Ascending aorta (tissue), 2 donors: Measurements from ENCODE around the gene COX7A1. TPM values are rescaled to one million over a fixed set of nuclear protein-coding genes. Genes with fewer than 3 reads are reported as not detected.

Source experiments
- DNase-seq, 2 donors: peaks; one replicate each; pipeline ENCODE4 v3.0.0-alpha.2; 2019; ENCODE audit warnings: low spot score in 2 of 2
- H3K27ac ChIP-seq, 2 donors: fragments of 200-600 bp; sonication (generic); one replicate each; pipeline ENCODE4 v1.5.1; 2016 to 2017; ENCODE audit warnings: mild to moderate bottlenecking in 1 of 2
- H3K27me3 ChIP-seq: fragments of 200-600 bp; sonication (generic); one replicate; pipeline ENCODE4 v1.5.1; 2017
- H3K36me3 ChIP-seq, 2 donors: fragments of 200-600 bp; sonication (generic); one replicate each; pipeline ENCODE4 v1.5.1; 2016
- H3K4me1 ChIP-seq, 2 donors: fragments of 200-600 bp; sonication (generic); one replicate each; pipeline ENCODE4 v1.5.1; 2016 to 2017; ENCODE audit warnings: mild to moderate bottlenecking in 1 of 2
- H3K4me3 ChIP-seq, 2 donors: fragments of 200-600 bp; sonication (generic); one replicate each; pipeline ENCODE4 v1.5.1; 2016 to 2017; ENCODE audit warnings: mild to moderate bottlenecking in 1 of 2
- H3K9me3 ChIP-seq, 2 donors: fragments of 200-600 bp; sonication (generic); one replicate each; pipeline ENCODE4 v1.5.1; 2016
- intact Hi-C: fragments of 100-400 bp; cut with DNase I; formaldehyde crosslinking; loops from one replicate; pipeline ENCODE4 v1.15.1; 2023
- total RNA-seq: library from RNA; depleted of rRNA; stranded (reverse); fragments of >200 nt; gene quantifications from one replicate; pipeline ENCODE4 v1.1.0, GENCODE V29; 2016
- TF ChIP-seq, protein P1 (sequence below), 3 experiments: fragments of 200-600 bp in 2 of 3; fragments of 450-650 bp in 1 of 3; sonication (generic) in 2 of 3; IDR thresholded peaks; one replicate each; pipeline ENCODE4 v1.5.1; 2016 to 2019; ENCODE audit warnings: antibody characterized with exemption in 3 of 3, mild to moderate bottlenecking in 1 of 3, moderate library complexity in 1 of 3

The COX7A1 gene
- total RNA-seq, 1 donor from 2014 or later, result 51.2 TPM

DNA sequence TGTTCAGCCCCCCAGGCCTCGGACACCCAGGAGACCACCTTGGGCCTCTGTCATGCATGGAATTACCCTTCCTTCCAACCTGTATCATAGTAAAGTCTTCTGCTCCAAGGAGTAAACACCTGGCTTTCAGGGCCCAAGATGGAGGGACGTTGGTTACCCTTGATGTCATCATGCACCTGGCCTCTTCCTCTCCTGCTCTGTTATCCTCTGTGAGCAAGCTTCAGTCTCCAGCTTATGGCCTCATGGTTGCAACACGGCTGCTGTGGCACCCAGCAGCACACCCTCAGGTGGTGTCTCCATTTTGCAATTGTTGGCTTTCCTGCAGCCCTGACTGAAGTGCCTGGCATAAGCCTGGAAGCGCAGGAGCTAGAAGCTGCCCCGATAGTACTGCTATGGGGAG, 45.3 kb downstream of the COX7A1 start:
- intact Hi-C loops, result no loop called here
- no peaks in the 10 kb centered on the region for H3K9me3 ChIP-seq
- H3K4me3 ChIP-seq, result no peak overlapping the region
- H3K4me1 ChIP-seq, result no peaks in the 10 kb centered on the region
- H3K27me3 ChIP-seq, result no peaks in the 10 kb centered on the region
- TF ChIP-seq, protein P1, sequence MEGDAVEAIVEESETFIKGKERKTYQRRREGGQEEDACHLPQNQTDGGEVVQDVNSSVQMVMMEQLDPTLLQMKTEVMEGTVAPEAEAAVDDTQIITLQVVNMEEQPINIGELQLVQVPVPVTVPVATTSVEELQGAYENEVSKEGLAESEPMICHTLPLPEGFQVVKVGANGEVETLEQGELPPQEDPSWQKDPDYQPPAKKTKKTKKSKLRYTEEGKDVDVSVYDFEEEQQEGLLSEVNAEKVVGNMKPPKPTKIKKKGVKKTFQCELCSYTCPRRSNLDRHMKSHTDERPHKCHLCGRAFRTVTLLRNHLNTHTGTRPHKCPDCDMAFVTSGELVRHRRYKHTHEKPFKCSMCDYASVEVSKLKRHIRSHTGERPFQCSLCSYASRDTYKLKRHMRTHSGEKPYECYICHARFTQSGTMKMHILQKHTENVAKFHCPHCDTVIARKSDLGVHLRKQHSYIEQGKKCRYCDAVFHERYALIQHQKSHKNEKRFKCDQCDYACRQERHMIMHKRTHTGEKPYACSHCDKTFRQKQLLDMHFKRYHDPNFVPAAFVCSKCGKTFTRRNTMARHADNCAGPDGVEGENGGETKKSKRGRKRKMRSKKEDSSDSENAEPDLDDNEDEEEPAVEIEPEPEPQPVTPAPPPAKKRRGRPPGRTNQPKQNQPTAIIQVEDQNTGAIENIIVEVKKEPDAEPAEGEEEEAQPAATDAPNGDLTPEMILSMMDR (IDR thresholded peaks at IDR 0.05), result no peak
- no peak for DNase-seq
- no peak overlapping the region for H3K27ac ChIP-seq
- peaks cover 0 to 3% of the 10 kb centered on the region in 2 donors for H3K36me3 ChIP-seq

DNA sequence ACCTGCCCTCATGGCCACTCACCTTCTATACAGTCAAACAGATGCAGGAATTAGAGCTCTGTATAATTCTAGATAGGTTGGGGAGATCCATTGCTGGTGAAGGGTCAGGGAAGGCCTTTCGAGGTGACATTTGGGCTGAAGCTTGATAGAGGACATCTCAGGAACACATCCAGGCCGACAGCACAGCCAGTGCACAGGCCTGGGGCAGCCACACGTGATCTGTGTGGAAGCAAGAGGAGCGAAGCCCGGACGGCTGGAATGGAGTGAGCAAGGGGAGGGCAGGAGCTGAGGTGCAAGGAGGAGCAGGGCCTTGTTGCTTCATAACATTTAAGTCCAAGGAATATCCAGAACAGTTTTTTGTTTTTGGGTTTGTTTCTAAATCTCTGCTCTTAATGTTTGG, 45.8 kb downstream of the COX7A1 start:
- peaks cover 0 to 2% of the 10 kb centered on the region in 2 donors for H3K36me3 ChIP-seq
- no peak for DNase-seq
- intact Hi-C loops, result no loop called here

DNA sequence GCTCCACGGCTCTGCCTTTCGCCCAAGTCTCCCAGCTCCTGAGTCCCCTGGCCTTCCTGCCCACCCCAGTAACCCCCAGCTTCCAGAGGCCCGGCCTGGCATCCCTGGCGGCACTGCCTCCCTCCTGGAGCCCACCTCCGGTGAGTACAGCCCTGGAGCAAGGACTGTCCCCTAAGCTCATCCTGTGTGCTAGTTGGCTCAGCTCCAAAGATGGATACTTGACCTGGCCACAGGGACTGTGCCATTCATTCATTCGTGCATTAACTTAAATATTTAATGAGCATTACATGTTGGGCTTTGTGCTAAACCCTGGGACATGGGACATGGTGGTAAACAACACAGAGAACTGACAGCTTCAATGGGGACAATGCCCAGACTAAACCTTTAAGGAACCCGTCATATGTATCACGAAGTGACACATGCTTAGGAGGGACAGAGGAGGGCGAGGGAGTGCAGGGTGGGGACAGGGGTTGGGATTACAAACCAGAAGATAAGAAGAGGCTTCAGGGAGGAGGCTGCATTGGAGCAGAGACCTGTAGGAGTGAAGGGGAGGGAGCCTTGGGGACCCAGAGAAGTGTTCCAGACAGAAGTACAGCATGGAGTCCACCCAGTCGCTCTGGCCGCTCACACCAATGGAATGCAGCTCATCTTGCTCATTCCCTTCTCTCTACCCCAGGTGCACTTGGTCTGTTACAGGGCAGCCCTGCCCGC, 48.2 kb downstream of the COX7A1 start:
- Histone ChIP-seq H3K27ac (no peak overlapping the region), H3K4me3 (no peak overlapping the region), H3K27me3 (no peaks in the 10 kb centered on the region), H3K36me3 (no peaks in the 10 kb centered on the region), H3K4me1 (no peaks in the 10 kb centered on the region), H3K9me3 (no peaks in the 10 kb centered on the region)
- DNase-seq, result no peak
- TF ChIP-seq, protein P1 (IDR thresholded peaks at IDR 0.05), result no peak
- intact Hi-C loops, result no loop called here

More for the DNA sequence above, 45.8 kb downstream of the COX7A1 start:
- H3K4me3 ChIP-seq, result no peak overlapping the region
- H3K4me1 ChIP-seq, result no peaks in the 10 kb centered on the region
- H3K27me3 ChIP-seq, result no peaks in the 10 kb centered on the region
- TF ChIP-seq, protein P1 (IDR thresholded peaks at IDR 0.05), result no peak
- H3K9me3 ChIP-seq, result no peaks in the 10 kb centered on the region
- no peak overlapping the region for H3K27ac ChIP-seq

GRCh38 chr19:36103040-36103626, 49.1 kb downstream of the COX7A1 start:
- Histone ChIP-seq H3K4me1 (no peaks in the 10 kb centered on the region), H3K4me3 (no peak overlapping the region), H3K27ac (no peak overlapping the region), H3K27me3 (no peaks in the 10 kb centered on the region), H3K9me3 (no peaks in the 10 kb centered on the region), H3K36me3 (no peaks in the 10 kb centered on the region)
- intact Hi-C loops, result no loop called here
- TF ChIP-seq, protein P1 (IDR thresholded peaks at IDR 0.05), result no peak
- DNase-seq, result no peak

DNA sequence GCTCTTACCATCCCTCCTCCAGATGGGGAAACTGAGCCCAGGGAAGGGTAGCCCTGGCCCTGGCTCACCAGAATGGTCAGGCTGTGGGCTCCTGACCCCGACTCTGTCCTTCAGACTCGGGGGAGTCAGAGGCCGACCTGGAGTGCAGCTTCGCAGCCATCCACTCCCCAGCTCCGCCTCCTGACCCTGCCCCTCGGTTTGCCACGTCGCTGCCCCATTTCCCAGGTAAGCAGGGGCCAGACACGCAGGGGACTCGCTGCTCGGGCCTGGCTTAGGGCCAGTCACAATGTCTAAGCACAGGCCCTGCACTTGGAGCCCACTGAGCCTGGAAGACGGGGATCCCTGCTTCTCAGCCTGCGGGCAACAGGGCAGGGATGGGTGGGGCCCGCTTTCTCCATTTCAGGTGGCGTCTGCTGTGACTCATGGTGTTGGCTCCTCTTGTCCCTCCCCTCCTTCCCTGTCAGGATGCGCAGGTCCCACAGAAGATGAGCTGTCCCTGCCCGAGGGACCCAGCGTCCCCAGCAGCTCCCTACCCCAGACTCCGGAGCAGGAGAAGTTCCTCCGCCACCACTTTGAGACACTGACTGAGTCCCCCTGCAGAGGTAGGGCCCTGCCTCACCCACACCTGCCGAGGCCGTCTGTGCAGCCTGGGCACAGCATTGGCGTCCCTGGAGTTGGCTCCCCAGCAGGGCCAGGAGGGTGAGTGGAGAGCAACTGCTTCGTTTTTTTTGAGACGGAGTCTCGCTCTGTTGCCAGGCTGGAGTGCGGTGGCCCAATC, 50.5 kb downstream of the COX7A1 start:
- Histone ChIP-seq H3K9me3 (no peaks in the 10 kb centered on the region), H3K27ac (no peak overlapping the region), H3K4me3 (no peak overlapping the region), H3K36me3 (no peaks in the 10 kb centered on the region), H3K4me1 (no peaks in the 10 kb centered on the region), H3K27me3 (no peaks in the 10 kb centered on the region)
- no peak for DNase-seq
- intact Hi-C loops, result no loop called here
- TF ChIP-seq, protein P1 (IDR thresholded peaks at IDR 0.05), result no peak

Other genes with a start within 250 kb of the COX7A1 start
- gene HCST, start 249.9 kb downstream of the COX7A1 start, total RNA-seq, result not detected
- gene TYROBP, start 244.2 kb downstream of the COX7A1 start, total RNA-seq, result 31.5 TPM
- 26.6 TPM for gene LRFN3, start 216.1 kb downstream of the COX7A1 start, total RNA-seq
- 107 TPM for gene SDHAF1, start 157.3 kb downstream of the COX7A1 start, total RNA-seq
- gene SYNE4, start 143.6 kb downstream of the COX7A1 start, total RNA-seq, result not detected
- 35.3 TPM for gene ALKBH6, start 138.2 kb downstream of the COX7A1 start, total RNA-seq
- 43.2 TPM for gene CLIP3, start 119.6 kb downstream of the COX7A1 start, total RNA-seq
- gene THAP8, start 98.2 kb downstream of the COX7A1 start, total RNA-seq, result not detected
- not detected for gene WDR62, start 97.5 kb downstream of the COX7A1 start, total RNA-seq
- gene OVOL3, start 41.3 kb downstream of the COX7A1 start, total RNA-seq, result not detected
- gene POLR2I, start 37.6 kb downstream of the COX7A1 start, total RNA-seq, result 21.0 TPM
- gene TBCB, start 37.0 kb downstream of the COX7A1 start, total RNA-seq, result 129 TPM
- gene CAPNS1, start 12.4 kb downstream of the COX7A1 start, total RNA-seq, result 168 TPM
- 1.9 TPM for gene ZNF565, start 62.2 kb upstream of the COX7A1 start, total RNA-seq
- gene ZNF146, start 62.7 kb upstream of the COX7A1 start, total RNA-seq, result 21.2 TPM
- gene ZFP14, start 226.8 kb upstream of the COX7A1 start, total RNA-seq, result 1.2 TPM